ENCODE data around the gene CCNL1. TPM values are rescaled to one million over a fixed set of nuclear protein-coding genes. Genes with fewer than 3 reads are reported as not detected.
A peak's percentile ranks its signal among the peaks of the same experiment; 100 is the strongest.

The CCNL1 gene
- total and polyA plus RNA-seq, 2 of the 4 experiments (the other 2 are of a cell fraction) = 60.9 to 83.3 TPM

DNA sequence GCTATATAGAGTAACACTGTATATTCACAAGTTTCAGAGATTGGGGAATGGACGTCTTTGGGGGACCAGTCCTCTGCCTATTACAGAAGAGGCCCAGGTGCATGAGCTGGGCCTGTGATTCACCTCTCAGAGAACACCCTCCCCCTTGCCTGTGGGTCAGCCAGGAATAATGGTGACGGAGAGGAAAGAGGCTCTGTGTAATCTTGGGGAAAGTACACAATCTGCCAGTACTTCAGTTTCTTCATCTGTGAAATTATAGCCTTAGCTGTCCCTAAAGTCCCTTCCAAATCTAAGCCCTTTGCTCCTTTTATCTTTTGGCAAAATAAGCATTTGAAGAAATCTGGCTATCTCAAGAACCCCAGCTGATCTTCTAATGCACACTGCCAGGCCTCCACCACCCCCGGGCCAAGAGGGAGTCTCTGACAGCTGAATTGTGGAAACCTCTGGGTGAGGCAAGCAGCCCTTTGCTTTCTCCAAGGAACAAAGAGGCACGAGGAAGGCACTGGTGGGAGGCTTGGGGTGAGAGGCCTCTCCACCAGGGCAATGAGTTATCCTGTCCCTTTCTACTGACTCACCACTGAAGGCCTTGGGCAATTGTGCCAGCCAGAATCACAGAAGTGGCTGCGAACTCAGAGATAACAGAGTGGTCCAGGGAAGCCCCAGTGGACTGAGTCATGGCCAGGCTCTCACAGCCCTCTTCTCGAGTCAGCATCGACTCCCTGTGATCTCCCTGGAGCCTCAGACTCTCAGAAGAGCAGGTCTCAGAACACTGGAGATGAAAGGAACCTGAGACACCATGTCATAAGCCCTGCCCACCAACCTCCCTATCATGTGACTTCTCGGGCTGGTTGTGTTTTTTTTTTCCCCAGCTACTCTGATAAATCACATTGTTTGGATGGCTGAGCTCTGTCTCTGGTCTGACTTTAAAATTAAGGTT, 31.8 kb downstream of the CCNL1 start (continued):
- peak; percentile 75 for TF ChIP-seq BHLHE40 (IDR thresholded peaks at IDR 0.05; ENCODE audit: low read depth, low read length)
- TF ChIP-seq CHD1 (IDR thresholded peaks at IDR 0.05; ENCODE audit: low read depth, low read length) = no peak
- TF ChIP-seq MAZ (IDR thresholded peaks at IDR 0.05; ENCODE audit: borderline replicate concordance, low read depth, low read length) = no peak
- no peak for TF ChIP-seq MAFK (IDR thresholded peaks at IDR 0.05; ENCODE audit: low read depth, low read length)

Measured in IMR-90 (cell line).